ENCODE data around the gene HSD17B11. TPM values are rescaled to one million over a fixed set of nuclear protein-coding genes. Genes with fewer than 3 reads are reported as not detected.
"Not testable (repeated sequence)": the region's sequence is repeated elsewhere in the genome, so short reads cannot be mapped to it uniquely, and the experiment has no call there.

HSD17B11 gene
- total RNA-seq, 1 experiment from 2014 or later = 14.0 TPM

GRCh38 chr4:87419578-87420249 is 28.7 kb upstream of the HSD17B11 start:
- H3K9me3 Mint-ChIP-seq = peaks cover 29% of the 10 kb centered on the region
- no peak for ATAC-seq
- DNase-seq (ENCODE audit: low spot score) = no peak
- H3K36me3 Mint-ChIP-seq = peaks cover 14% of the 10 kb centered on the region
- H3K4me3 Mint-ChIP-seq = no peak overlapping the region
- TF ChIP-seq E2F5 (CRISPR knock-in tag; IDR thresholded peaks at IDR 0.05) = no peak
- no peak for TF ChIP-seq ZNF121 (CRISPR knock-in tag; IDR thresholded peaks at IDR 0.05)
- no peak for TF ChIP-seq ZNF671 (CRISPR knock-in tag; IDR thresholded peaks at IDR 0.05)
- no peak for TF ChIP-seq KAT7 (CRISPR knock-in tag; IDR thresholded peaks at IDR 0.05; ENCODE audit: borderline replicate concordance)
- TF ChIP-seq ZNF512 (CRISPR knock-in tag; IDR thresholded peaks at IDR 0.05; ENCODE audit: borderline replicate concordance) = no peak
- no peak for TF ChIP-seq FOXP4 (CRISPR knock-in tag; IDR thresholded peaks at IDR 0.05)
- TF ChIP-seq ZNF263 (CRISPR knock-in tag; IDR thresholded peaks at IDR 0.05; ENCODE audit: low read depth) = no peak
- TF ChIP-seq MAX (CRISPR knock-in tag; IDR thresholded peaks at IDR 0.05) = no peak
- TF ChIP-seq GRHL2 (CRISPR knock-in tag; IDR thresholded peaks at IDR 0.05; ENCODE audit: insufficient replicate concordance, severe bottlenecking) = no peak
- TF ChIP-seq USF1 (CRISPR knock-in tag; IDR thresholded peaks at IDR 0.05) = no peak
- no peak for TF ChIP-seq ZNF138 (CRISPR knock-in tag; conservative IDR thresholded peaks at IDR 0.05)
- TF ChIP-seq GABPB1 (CRISPR knock-in tag; IDR thresholded peaks at IDR 0.05) = no peak
- TF ChIP-seq ZNF396 (CRISPR knock-in tag; IDR thresholded peaks at IDR 0.05; ENCODE audit: borderline replicate concordance) = no peak
- TF ChIP-seq ZSCAN18 (CRISPR knock-in tag; IDR thresholded peaks at IDR 0.05) = no peak
- CTCF ChIA-PET = interaction anchor here (0.6 to 4.1 kb wide), 2 partner anchors 28 to 44 kb away, joined by 4 to 18 read pairs; partner anchors contain the start of gene HSD17B11
- H3K4me1 Mint-ChIP-seq = peaks cover 36% of the 10 kb centered on the region
- peaks cover 5% of the 10 kb centered on the region for H3K27me3 Mint-ChIP-seq (ENCODE audit: low read depth)
- POLR2A ChIA-PET = no interaction called here
- H3K27ac Mint-ChIP-seq = no peak overlapping the region

GRCh38 chr4:87418410-87418809 is 27.4 kb upstream of the HSD17B11 start:
- H3K27ac Mint-ChIP-seq; POLR2A ChIA-PET; H3K4me3 Mint-ChIP-seq; CTCF ChIA-PET; H3K27me3 Mint-ChIP-seq (ENCODE audit: low read depth); DNase-seq (ENCODE audit: low spot score); ATAC-seq: not testable (repeated sequence)
- peaks cover 26% of the 10 kb centered on the region for H3K4me1 Mint-ChIP-seq
- H3K36me3 Mint-ChIP-seq = peaks cover 14% of the 10 kb centered on the region
- peaks cover 33% of the 10 kb centered on the region for H3K9me3 Mint-ChIP-seq

- POLR2A ChIA-PET = no interaction called here
- CTCF ChIA-PET = no interaction called here
- ATAC-seq (no peak), DNase-seq (ENCODE audit: low spot score) (no peak)
- Mint-ChIP-seq H3K27me3 (ENCODE audit: low read depth) (peaks cover 5% of the 10 kb centered on the region), H3K9me3 (peaks cover 36% of the 10 kb centered on the region), H3K4me1 (peaks cover 25% of the 10 kb centered on the region), H3K27ac (no peak overlapping the region), H3K36me3 (peaks cover 14% of the 10 kb centered on the region), H3K4me3 (no peak overlapping the region)
- TF ChIP-seq ZNF281 (CRISPR knock-in tag; IDR thresholded peaks at IDR 0.05) (no peak), E2F1 (CRISPR knock-in tag; IDR thresholded peaks at IDR 0.05) (no peak), CBFB (CRISPR knock-in tag; IDR thresholded peaks at IDR 0.05; ENCODE audit: low read depth) (no peak), PREB (CRISPR knock-in tag; IDR thresholded peaks at IDR 0.05; ENCODE audit: borderline replicate concordance) (no peak), FOXK1 (CRISPR knock-in tag; IDR thresholded peaks at IDR 0.05) (no peak)
Measured at GRCh38 chr4:87416965-87417364, 26.0 kb upstream of the HSD17B11 start.
